ENCODE results near the gene CHST4. TPM values are rescaled to one million over a fixed set of nuclear protein-coding genes. Genes with fewer than 3 reads are reported as not detected.
"Not testable (repeated sequence)": the region's sequence is repeated elsewhere in the genome, so short reads cannot be mapped to it uniquely, and the experiment has no call there.

CHST4 gene
- polyA plus RNA-seq (ENCODE audit: insufficient read length in 12 of 12): under 1 TPM in 2 of 12 donors, not detected in 10; 0.13 to 0.15 TPM
- long read RNA-seq, donor 1: 0 reads
- long read RNA-seq, donor 2: 0 reads
- long read RNA-seq, donor 3: 0 reads
- long read RNA-seq, donor 4: 0 reads
- long read RNA-seq, donor 5: 0 reads
- long read RNA-seq, donor 6: 0 reads
- long read RNA-seq, donor 7: 0 reads
- long read RNA-seq, donor 8: 0 reads
- long read RNA-seq, donor 9: 0 reads
- long read RNA-seq, donor 10: 0 reads
- long read RNA-seq, donor 11: 0 reads

- no peak for DNase-seq
Observed at GRCh38 chr16:71526111-71526631, at the start of gene CHST4. Gene CHST4 (plus strand): TSS chr16:71526426. CDS start chr16:71536678, 10,252 bp downstream.

- no peak for DNase-seq
Observed at GRCh38 chr16:71476457-71477124, 49.6 kb upstream of the CHST4 start.

GRCh38 chr16:71479420-71479819, 46.8 kb upstream of the CHST4 start:
- no peak for DNase-seq

- no peak for DNase-seq
Observed at GRCh38 chr16:71480956-71481355, 45.3 kb upstream of the CHST4 start.

- DNase-seq: no peak
Observed at GRCh38 chr16:71482569-71482968, 43.7 kb upstream of the CHST4 start.

GRCh38 chr16:71484006-71484893, 42.0 kb upstream of the CHST4 start:
- peak; percentile 95 for DNase-seq

GRCh38 chr16:71489122-71489521, 37.1 kb upstream of the CHST4 start, which contains the start of gene ZNF19:
Gene ZNF19 (minus strand): TSS chr16:71489324. CDS start chr16:71482114, 7,210 bp downstream.
- no peak for DNase-seq

- no peak for DNase-seq
Observed at GRCh38 chr16:71490361-71490760, 35.9 kb upstream of the CHST4 start.

GRCh38 chr16:71491054-71491453, 35.2 kb upstream of the CHST4 start:
- no peak for DNase-seq

- DNase-seq: no peak
Observed at GRCh38 chr16:71492786-71493185, 33.4 kb upstream of the CHST4 start.

GRCh38 chr16:71493213-71493612, 33.0 kb upstream of the CHST4 start:
- no peak for DNase-seq

GRCh38 chr16:71498031-71498430, 28.2 kb upstream of the CHST4 start:
- no peak for DNase-seq

GRCh38 chr16:71499775-71500364, 26.4 kb upstream of the CHST4 start:
- peak; percentile 36 for DNase-seq

GRCh38 chr16:71500964-71501363, 25.3 kb upstream of the CHST4 start:
- no peak for DNase-seq

- DNase-seq: no peak
Observed at GRCh38 chr16:71501547-71501946, 24.7 kb upstream of the CHST4 start.

- not testable (repeated sequence) for DNase-seq
Observed at GRCh38 chr16:71504051-71504450, 22.2 kb upstream of the CHST4 start.

GRCh38 chr16:71504901-71505300, 21.3 kb upstream of the CHST4 start:
- DNase-seq: no peak

- no peak for DNase-seq
Observed at GRCh38 chr16:71507061-71507460, 19.2 kb upstream of the CHST4 start.

GRCh38 chr16:71513302-71513701, 12.9 kb upstream of the CHST4 start:
- no peak for DNase-seq

GRCh38 chr16:71514476-71514875, 11.8 kb upstream of the CHST4 start:
- no peak for DNase-seq

- no peak for DNase-seq
Observed at GRCh38 chr16:71515026-71515425, 11.2 kb upstream of the CHST4 start.

GRCh38 chr16:71520550-71520949, 5.7 kb upstream of the CHST4 start:
- DNase-seq: no peak
